GM12891 (cell line): ENCODE measurements around the gene APH1A.
A peak's percentile ranks its signal among the peaks of the same experiment; 100 is the strongest.

Experiments
- DNase-seq: peaks from one replicate; pipeline ENCODE4 v3.0.0; 2011; ENCODE audit warnings: low spot score; ENCODE audit not compliant: insufficient read length
- FAIRE-seq: peaks from 2 replicates; lab custom pipeline; 2011; peaks lifted over from hg19 to GRCh38; lab: Jason Lieb, UNC
- PAX5 ChIP-seq: IDR thresholded peaks from 2 replicates; pipeline ENCODE4 v1.6.1; 2011; ENCODE audit warnings: low read length, moderate library complexity, mild to moderate bottlenecking; ENCODE audit not compliant: insufficient read depth, severe bottlenecking
- POLR2A ChIP-seq: IDR thresholded peaks from 2 replicates; pipeline ENCODE4 v1.6.1; 2011; ENCODE audit warnings: low read depth, low read length, control low read depth
- POLR2AphosphoS5 ChIP-seq: IDR thresholded peaks from 2 replicates; pipeline ENCODE4 v1.6.1; 2011; ENCODE audit warnings: low read depth, low read length, control low read depth
- POU2F2 ChIP-seq: IDR thresholded peaks from 2 replicates; pipeline ENCODE4 v1.6.1; 2011; ENCODE audit warnings: low read depth, mild to moderate bottlenecking, control low read depth, low read length, moderate library complexity
- SPI1 ChIP-seq: IDR thresholded peaks from 2 replicates; pipeline ENCODE4 v1.6.1; 2011; ENCODE audit warnings: low read depth, low read length, control low read depth
- TAF1 ChIP-seq: IDR thresholded peaks from 2 replicates; pipeline ENCODE4 v1.6.1; 2011; ENCODE audit warnings: low read depth, low read length, control low read depth

APH1A gene

DNA sequence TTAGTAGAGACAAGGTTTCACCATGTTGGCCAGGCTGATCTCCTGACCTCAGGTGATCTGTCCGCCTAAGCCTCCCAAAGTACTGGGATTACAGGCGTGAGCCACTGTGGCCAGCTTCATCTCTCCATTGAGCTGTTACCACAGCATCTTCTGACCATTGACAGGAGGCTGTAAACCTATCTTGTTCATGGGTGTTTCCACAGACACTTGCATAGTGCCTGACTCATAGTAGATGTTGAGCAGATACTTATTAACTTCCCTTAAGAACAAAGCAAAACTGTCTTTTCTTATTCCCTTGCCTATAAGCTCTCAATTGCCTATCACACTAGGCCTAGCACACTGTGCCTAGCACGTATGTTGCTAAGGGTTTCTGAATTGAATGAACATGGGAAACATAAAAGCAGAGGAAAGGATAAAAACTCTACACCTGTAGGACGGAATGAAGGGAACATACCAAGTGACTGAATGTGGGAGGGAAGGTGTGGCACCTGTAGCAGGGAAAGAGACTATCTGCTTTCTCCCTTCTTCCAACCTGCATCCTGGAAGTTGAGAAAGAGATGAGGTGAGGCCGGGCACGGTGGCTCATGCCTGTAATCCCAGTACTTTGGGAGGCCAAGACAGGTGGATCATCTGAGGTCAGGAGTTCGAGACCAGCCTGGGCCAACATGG, 2.6 kb upstream of the APH1A start:
- DNase-seq = no peak
- no peak for FAIRE-seq
- TF ChIP-seq POLR2AphosphoS5 = no peak
- TF ChIP-seq TAF1 = no peak
- TF ChIP-seq SPI1 = no peak
- TF ChIP-seq POLR2A = no peak
- TF ChIP-seq PAX5 = no peak
- no peak for TF ChIP-seq POU2F2

DNA sequence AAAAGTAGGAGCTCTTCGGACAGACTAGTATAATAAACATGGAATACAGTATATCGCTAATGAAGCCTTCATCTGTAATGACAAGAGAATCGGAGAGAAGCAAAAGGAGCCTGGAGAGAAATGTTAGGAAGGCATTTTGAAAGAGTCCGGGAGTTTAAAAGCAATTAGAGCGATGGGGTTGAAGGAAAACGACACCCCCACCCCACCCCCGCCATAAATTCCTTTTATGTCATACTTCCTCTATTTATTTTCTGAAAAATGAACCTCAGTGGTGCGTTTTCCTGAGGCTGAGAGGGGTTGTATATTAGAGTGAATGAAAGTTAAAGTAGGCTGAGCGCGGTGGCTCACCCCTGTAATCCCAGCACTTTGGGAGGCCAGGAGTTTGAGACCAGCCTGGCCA, 635 bp upstream of the APH1A start:
- FAIRE-seq (no peak), DNase-seq (no peak)
- TF ChIP-seq SPI1 (no peak), PAX5 (no peak), TAF1 (no peak), POLR2AphosphoS5 (no peak), POLR2A (no peak), POU2F2 (no peak)

DNA sequence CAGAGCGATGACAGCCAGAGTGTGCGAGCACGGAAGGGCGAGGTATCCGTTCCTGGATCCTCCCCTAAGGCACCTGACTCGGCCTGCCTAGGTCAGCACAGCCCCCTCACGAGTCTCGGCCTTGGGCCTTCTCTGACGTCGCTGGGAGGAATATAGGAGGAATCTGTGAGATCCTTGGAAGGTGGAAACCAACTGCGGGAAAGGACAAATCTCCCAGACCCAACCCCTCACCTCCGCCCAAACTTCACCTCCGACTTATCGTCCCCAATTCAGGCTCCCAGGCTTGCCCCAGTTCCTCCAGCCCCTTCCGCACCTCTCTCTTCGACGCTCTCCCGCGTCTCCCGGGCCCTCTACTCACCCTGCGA, 494 bp downstream of the APH1A start:
- FAIRE-seq (peak; percentile 16), DNase-seq (peak; percentile 39)
- no peak for TF ChIP-seq SPI1
- TF ChIP-seq TAF1 = no peak
- no peak for TF ChIP-seq POU2F2
- TF ChIP-seq PAX5 = no peak
- TF ChIP-seq POLR2A = no peak

DNA sequence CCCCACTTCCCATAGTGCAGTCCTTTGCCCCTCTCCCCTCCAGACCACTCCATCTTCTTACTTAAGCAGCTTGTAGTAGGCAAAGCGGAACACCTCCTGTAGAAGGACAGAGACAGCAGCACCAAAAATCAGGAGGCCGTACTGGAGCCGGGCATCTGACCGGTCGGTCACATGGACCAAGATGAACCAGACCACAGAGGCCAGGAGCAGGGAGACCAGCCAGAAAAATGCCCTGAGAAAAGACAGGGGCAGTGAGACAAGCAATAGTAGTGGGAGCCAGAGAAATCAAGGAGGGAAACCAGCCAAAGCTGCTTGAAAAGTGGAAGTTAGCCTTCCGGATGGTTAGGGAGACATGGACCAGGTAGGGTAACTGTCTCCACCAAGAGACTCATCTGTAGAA, 920 bp downstream of the APH1A start:
- FAIRE-seq (no peak), DNase-seq (no peak)
- TF ChIP-seq PAX5 (no peak), POLR2A (no peak), TAF1 (no peak), POLR2AphosphoS5 (no peak), SPI1 (no peak), POU2F2 (no peak)

DNA sequence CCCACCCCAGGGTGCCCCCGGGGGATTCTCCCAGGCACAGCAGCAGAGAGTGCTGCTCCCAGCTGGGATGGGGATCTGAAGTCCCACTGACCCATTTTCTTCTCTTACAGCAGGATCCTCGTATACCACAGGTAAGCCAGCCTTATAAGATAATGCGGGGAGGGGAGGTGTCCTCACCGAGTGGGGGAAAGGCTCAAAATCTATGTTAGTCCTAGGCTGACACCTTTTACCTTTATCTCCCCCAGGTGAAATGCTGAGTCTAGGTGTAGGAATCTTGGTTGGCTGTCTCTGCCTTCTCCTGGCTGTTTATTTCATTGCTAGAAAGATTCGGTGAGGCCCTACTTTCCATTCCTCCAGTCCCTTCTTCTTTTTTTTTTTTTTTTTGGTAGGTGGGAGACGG, 5.3 kb downstream of the APH1A start:
- DNase-seq (no peak), FAIRE-seq (no peak)
- TF ChIP-seq TAF1 = no peak

DNA sequence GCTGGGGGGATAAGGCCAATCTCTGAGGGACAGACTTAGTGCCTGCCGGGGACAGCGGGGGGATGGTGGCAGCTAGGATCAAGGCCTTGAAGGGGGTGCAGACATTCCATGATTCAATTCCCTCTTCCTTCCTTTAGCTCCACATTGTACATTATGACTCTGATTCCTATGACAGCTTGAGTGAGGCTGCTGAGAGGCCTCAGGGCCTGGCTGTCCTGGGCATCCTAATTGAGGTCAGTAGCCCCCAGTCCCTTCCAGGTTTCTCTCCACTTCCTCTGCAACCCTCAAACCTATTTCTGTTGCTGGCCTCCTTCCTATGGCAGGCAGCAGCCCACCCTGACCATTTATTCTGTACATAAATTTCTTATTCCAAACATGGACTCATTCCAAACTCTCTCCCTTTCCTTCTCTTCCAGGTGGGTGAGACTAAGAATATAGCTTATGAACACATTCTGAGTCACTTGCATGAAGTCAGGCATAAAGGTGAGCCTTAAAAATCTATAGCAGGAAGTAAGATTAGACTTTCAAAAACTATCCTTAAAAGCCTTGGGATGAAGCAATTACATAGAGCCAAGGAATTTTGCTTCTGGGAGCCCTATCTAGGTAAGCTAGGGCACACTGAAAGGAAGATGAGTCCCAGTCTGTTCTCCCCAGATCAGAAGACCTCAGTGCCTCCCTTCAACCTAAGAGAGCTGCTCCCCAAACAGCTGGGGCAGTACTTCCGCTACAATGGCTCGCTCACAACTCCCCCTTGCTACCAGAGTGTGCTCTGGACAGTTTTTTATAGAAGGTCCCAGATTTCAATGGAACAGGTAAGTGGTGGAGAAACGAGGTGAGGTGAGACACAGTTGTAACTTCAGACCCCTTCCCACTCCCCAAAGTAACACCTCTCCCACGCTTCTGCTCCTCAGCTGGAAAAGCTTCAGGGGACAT, 6.2 kb downstream of the APH1A start:
- TF ChIP-seq SPI1 = 0 out of 2 replicates have a peak, but pooled peaks have one; percentile 2
- TF ChIP-seq POLR2A = no peak
- no peak for TF ChIP-seq POLR2AphosphoS5
- TF ChIP-seq PAX5 = no peak
- TF ChIP-seq TAF1 = no peak
- DNase-seq = no peak
- FAIRE-seq = no peak

DNA sequence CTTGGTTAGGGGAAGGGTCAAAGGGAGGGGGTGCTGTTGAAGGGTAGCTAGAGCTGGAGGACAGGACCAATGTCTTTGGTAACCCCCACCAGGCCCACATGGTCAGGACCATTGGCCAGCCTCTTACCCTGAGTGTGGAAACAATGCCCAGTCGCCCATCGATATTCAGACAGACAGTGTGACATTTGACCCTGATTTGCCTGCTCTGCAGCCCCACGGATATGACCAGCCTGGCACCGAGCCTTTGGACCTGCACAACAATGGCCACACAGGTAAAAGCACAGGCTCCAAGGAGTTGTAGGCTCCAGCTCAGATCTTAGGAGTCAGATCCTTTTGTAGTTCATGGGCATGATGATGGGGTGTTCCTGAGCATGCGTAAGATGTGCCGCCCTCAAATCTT, 7.4 kb downstream of the APH1A start:
- DNase-seq = no peak
- TF ChIP-seq POLR2A = no peak
- TF ChIP-seq POU2F2 = no peak
- TF ChIP-seq TAF1 = no peak
- no peak for TF ChIP-seq SPI1
- TF ChIP-seq POLR2AphosphoS5 = no peak; the same call in 1 of the 2 replicates
- no peak for TF ChIP-seq PAX5
- no peak for FAIRE-seq

DNA sequence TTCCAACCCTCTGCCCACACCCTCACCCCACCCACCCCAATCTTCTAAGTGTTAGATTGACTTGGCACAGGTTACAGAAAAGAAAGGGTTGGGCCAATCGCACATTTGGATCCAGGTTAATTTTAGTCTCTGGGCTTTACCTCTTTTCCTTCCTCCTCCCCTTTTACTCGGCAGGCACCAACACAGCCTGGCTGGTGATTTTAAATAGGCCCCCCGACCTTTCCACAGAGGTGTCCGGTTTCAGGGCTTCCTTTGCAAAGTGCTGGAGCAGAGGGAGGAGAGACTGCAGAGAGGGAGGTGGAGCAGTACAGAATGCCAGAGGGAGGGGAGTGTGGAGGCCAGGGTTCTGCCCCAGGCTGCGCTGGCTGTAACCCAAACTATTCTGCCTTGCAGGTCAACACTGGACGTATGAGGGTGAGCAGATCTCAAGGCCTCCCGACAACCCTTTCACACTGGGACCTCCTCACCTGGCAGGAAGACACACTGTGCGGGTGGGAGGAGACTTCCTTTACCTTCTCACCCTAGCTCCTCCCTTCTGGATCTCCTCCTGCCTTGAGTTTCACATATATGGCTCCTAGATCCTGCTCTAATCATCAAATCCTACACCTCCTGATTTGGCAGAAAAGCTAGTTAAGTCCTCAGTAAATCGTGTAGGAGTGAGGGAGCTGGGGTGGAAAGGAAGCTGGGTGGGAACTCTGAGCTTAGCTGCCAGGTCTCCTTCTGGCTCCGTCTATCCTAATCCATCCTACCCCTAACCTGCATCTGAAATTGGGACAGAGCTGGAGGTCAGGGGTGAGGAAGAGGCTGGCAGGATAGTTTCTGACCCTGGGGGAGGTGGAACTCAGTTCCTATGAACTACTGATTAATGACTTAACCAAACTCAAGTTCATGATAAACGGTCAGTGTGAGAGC, 8.8 kb downstream of the APH1A start:
- DNase-seq (no peak), FAIRE-seq (no peak)
- TF ChIP-seq TAF1 (no peak), PAX5 (no peak), SPI1 (no peak), POU2F2 (no peak), POLR2A (no peak), POLR2AphosphoS5 (no peak)

DNA sequence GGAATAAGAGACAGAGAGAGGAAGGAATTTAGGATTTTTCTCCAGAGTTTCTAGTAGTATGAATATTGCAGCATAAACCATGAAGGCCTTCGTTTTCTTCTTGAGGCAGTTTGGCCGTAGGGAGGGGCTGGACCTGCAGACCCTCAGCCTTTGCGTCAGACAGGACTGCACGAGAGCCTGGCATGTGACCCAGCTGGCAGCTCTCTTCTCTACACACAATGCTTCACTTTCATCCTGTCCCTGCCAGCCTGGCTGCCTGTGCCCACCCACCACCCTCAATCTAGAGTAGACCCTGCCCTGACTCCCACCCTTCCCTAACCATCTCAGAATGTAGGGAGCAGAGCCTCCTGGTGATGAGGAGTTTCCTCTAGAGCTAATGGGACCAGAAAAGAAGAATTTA, 9.6 kb downstream of the APH1A start:
- TF ChIP-seq POLR2AphosphoS5 = no peak
- TF ChIP-seq POLR2A = no peak
- no peak for TF ChIP-seq SPI1
- no peak for TF ChIP-seq PAX5
- no peak for TF ChIP-seq POU2F2
- TF ChIP-seq TAF1 = no peak
- DNase-seq (no peak), FAIRE-seq (no peak)
